OCI-LY7 (cell line): ENCODE data around the gene F3. TPM values are rescaled to one million over a fixed set of nuclear protein-coding genes. Genes with fewer than 3 reads are reported as not detected.

Source experiments
- BruUV-seq: library from RNA; stranded (reverse); fragments of 400-500 nt; replicated peaks from 2 replicates; lab custom pipeline; 2021; lab: Mats Ljungman, UMichigan
- CTCF ChIA-PET: fragments of 300-600 bp; sonication (Branson Sonifier 250); formaldehyde crosslinking; loops from one replicate; lab custom pipeline; 2022; ENCODE audit warnings: antibody characterized with exemption; ENCODE audit not compliant: unreplicated experiment; lab: Charles Lee
- POLR2A ChIA-PET: fragments of 300-600 bp; sonication (Branson Sonifier 250); formaldehyde crosslinking; loops from one replicate; lab custom pipeline; 2022; ENCODE audit warnings: antibody characterized with exemption; lab: Charles Lee
- DNase-seq: peaks from one replicate; pipeline ENCODE4 v3.0.0-alpha.2; 2015; ENCODE audit warnings: low spot score
- H2AFZ ChIP-seq: fragments of 200-600 bp; sonication (generic), shearing (Covaris generic); 2 replicates; pipeline ENCODE4 v1.6.1; 2014; ENCODE audit warnings: mild to moderate bottlenecking, antibody characterized with exemption, low read length, moderate library complexity
- H3K27ac ChIP-seq: fragments of 200-600 bp; sonication (generic); 2 replicates; pipeline ENCODE4 v1.5.1; 2014; ENCODE audit warnings: mixed run types, low read depth, mild to moderate bottlenecking, moderate library complexity, low read length, inconsistent platforms; ENCODE audit not compliant: poor library complexity, severe bottlenecking
- H3K36me3 ChIP-seq: fragments of 200-600 bp; sonication (generic); 2 replicates; pipeline ENCODE4 v1.6.1; 2014; ENCODE audit warnings: mild to moderate bottlenecking, antibody characterized with exemption, low read length, moderate library complexity, mixed read lengths; ENCODE audit not compliant: insufficient read depth
- H3K4me1 ChIP-seq: fragments of 200-600 bp; sonication (generic); 2 replicates; pipeline ENCODE4 v1.5.1; 2014; ENCODE audit warnings: mild to moderate bottlenecking, low read length; ENCODE audit not compliant: insufficient read depth, poor library complexity, severe bottlenecking
- H3K4me2 ChIP-seq: fragments of 200-600 bp; sonication (generic); 2 replicates; pipeline ENCODE4 v1.6.1; 2014; ENCODE audit warnings: mild to moderate bottlenecking, low read length
- H3K4me3 ChIP-seq: fragments of 200-600 bp; sonication (generic); 2 replicates; pipeline ENCODE4 v1.5.1; 2014; ENCODE audit warnings: mild to moderate bottlenecking, low read depth, low read length; ENCODE audit not compliant: poor library complexity, severe bottlenecking
- H3K79me2 ChIP-seq: fragments of 200-600 bp; sonication (generic); 2 replicates; pipeline ENCODE4 v1.6.1; 2016; ENCODE audit warnings: low read depth, mild to moderate bottlenecking, low read length, moderate library complexity, mixed read lengths; ENCODE audit not compliant: insufficient read depth
- H3K9me2 ChIP-seq: fragments of 200-600 bp; sonication (generic); 2 replicates; pipeline ENCODE4 v1.6.1; 2016; ENCODE audit warnings: mild to moderate bottlenecking, low read length, mixed read lengths; ENCODE audit not compliant: insufficient read depth
- H3K9me3 ChIP-seq: fragments of 200-600 bp; sonication (generic); 2 replicates; pipeline ENCODE4 v1.6.1; 2014; ENCODE audit warnings: mild to moderate bottlenecking, mixed run types, low read length, mixed read lengths
- H4K20me1 ChIP-seq: fragments of 200-600 bp; sonication (generic); 2 replicates; pipeline ENCODE4 v1.6.1; 2014; ENCODE audit warnings: mild to moderate bottlenecking, antibody characterized with exemption, low read length, moderate library complexity, mixed read lengths; ENCODE audit not compliant: insufficient read depth
- EZH2phosphoT487 ChIP-seq: fragments of 200-600 bp; sonication (generic); IDR thresholded peaks from 2 replicates; pipeline ENCODE4 v1.6.1; 2018; ENCODE audit warnings: low read depth, borderline replicate concordance, mild to moderate bottlenecking, mixed run types, antibody characterized with exemption, low read length, moderate library complexity, mixed read lengths
- intact Hi-C: fragments of 100-400 bp; cut with micrococcal nuclease; formaldehyde crosslinking; loops from one replicate; pipeline ENCODE4 v1.10.0; 2022; ENCODE audit not compliant: unreplicated experiment
- total RNA-seq, 2 experiments: library from RNA; depleted of rRNA in 1 of 2; stranded (reverse); fragments of >200 nt in 1 of 2; shearing (Covaris generic) in 1 of 2; gene quantifications; 2 replicates each; pipeline ENCODE4 v1.2.3, GENCODE V29; 2014 to 2022
- TF ChIP-seq, protein P1 (sequence below): fragments of 200-600 bp; sonication (generic); conservative IDR thresholded peaks from 2 replicates; pipeline ENCODE4 v1.5.1; 2014; ENCODE audit warnings: mild to moderate bottlenecking, antibody characterized with exemption, low read length, moderate library complexity, mixed read lengths

F3 gene
- total RNA-seq, 2 experiments from 2014 or later: not detected

DNA sequence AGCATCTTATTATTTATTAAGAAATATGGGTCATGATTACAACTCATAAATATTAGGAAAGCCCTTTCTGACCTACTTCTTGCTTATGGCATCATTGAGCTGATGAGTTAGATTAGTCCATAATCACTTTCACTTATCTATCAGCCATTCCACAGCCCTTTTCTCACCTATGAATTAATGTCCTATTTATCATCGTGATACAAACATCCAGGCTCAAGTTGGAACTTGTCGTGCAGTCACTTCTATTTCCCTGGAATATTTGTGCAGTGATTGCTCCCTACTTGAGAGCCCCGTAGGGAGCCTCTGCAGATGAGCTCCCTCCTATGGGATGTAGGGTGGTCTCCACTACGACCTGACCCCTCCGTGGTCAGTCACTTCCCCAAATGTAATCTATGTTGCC is 8.1 kb upstream of the F3 start:
- ChIA-PET CTCF (no interaction called here), POLR2A (no interaction called here)
- DNase-seq: no peak

DNA sequence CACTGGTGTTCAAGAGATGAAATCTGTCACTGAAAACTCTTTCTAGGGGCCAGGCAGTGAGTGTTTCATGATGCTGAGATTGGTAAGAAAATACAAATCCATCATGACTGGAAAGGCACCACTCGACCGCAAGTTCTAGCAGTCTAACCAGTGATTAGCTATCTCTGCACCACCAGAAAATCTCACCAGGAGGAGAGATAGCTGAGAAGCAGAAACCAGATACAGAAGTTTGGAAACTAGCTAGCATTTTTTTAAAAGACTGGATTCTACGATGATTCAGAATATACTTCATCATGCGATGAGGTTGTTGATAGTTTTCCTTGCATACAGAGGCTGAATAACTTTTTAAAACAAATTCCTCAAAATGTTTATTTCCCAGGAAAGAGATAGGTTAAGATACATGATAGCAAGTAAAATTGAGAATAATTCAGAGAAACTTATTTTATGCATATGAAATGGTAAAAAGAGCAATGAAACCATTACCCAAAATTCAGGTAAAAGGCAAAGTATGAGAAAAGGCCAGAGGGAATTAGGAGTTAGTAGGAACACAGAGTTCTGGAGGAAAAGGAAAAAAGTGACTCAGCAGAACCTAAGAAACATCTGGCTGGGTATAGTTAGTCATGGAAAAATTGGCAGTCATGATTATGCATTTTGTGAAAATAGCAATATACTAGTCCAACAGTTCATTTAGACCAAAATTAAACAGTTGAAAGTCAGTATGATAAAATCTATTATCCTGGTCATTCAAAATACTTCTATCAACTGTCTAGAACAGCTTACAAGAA is 3.3 kb upstream of the F3 start:
- no peaks in the 10 kb centered on the region for H3K9me2 ChIP-seq
- no peak overlapping the region for H3K4me3 ChIP-seq
- no peaks in the 10 kb centered on the region for H3K9me3 ChIP-seq
- no peak overlapping the region for H2AFZ ChIP-seq
- H3K4me1 ChIP-seq: no peaks in the 10 kb centered on the region
- no peaks in the 10 kb centered on the region for H3K36me3 ChIP-seq
- H3K27ac ChIP-seq: no peak overlapping the region
- H4K20me1 ChIP-seq: no peaks in the 10 kb centered on the region
- intact Hi-C loops: no loop called here
- H3K79me2 ChIP-seq: no peaks in the 10 kb centered on the region
- TF ChIP-seq, protein P1, sequence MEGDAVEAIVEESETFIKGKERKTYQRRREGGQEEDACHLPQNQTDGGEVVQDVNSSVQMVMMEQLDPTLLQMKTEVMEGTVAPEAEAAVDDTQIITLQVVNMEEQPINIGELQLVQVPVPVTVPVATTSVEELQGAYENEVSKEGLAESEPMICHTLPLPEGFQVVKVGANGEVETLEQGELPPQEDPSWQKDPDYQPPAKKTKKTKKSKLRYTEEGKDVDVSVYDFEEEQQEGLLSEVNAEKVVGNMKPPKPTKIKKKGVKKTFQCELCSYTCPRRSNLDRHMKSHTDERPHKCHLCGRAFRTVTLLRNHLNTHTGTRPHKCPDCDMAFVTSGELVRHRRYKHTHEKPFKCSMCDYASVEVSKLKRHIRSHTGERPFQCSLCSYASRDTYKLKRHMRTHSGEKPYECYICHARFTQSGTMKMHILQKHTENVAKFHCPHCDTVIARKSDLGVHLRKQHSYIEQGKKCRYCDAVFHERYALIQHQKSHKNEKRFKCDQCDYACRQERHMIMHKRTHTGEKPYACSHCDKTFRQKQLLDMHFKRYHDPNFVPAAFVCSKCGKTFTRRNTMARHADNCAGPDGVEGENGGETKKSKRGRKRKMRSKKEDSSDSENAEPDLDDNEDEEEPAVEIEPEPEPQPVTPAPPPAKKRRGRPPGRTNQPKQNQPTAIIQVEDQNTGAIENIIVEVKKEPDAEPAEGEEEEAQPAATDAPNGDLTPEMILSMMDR: no peak
- no peak for TF ChIP-seq EZH2phosphoT487
- H3K4me2 ChIP-seq: no peak overlapping the region
- no peak for DNase-seq
- BruUV-seq: no TSS peak
- CTCF ChIA-PET: no interaction called here
- POLR2A ChIA-PET: no interaction called here

More for the DNA sequence above, 8.1 kb upstream of the F3 start:
- no peaks in the 10 kb centered on the region for H3K36me3 ChIP-seq
- no peaks in the 10 kb centered on the region for H3K9me3 ChIP-seq
- no peak overlapping the region for H2AFZ ChIP-seq
- no peak overlapping the region for H3K4me3 ChIP-seq
- no peak overlapping the region for H3K4me2 ChIP-seq
- intact Hi-C loops: no loop called here
- no peak overlapping the region for H3K27ac ChIP-seq
- H3K9me2 ChIP-seq: no peaks in the 10 kb centered on the region
- H4K20me1 ChIP-seq: no peaks in the 10 kb centered on the region
- no peak for TF ChIP-seq EZH2phosphoT487
- TF ChIP-seq, protein P1: no peak
- no peaks in the 10 kb centered on the region for H3K79me2 ChIP-seq
- no TSS peak for BruUV-seq
- H3K4me1 ChIP-seq: no peaks in the 10 kb centered on the region

DNA sequence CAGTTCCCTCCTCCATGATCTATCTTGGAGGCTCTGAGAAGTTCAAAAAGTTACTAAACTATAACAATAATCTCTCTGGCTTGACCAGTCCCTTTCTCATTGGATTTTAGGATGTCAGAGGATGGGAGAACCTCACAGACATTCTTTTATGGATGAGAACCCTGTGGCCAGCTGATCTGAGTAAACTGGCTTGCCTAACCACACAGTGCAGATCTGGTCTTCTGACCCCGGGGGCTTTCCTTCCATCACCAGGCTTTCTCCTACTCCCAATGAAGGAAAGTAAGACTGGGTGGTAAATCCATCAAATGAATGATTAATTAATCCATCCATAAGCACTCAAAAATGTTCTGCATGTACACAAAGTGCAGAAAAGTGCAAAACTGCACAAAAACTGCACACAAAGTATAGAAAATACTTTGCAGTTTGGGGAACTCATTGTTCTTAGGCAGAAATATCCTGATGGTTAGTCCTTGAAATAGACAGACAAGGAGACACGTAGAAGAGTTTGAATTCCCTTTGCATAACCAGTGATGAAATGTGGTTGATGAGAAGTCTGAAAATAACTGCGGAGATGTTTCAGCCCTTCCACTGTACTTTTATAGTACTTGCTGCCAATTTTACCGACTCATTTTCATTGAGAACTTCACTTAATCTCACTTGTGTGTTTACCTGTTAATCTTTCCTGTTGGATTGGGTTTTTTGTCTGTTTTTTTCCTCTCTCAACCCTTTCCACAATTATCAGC is 2.5 kb upstream of the F3 start:
- TF ChIP-seq EZH2phosphoT487: no peak
- TF ChIP-seq, protein P1: no peak
- no peaks in the 10 kb centered on the region for H3K9me3 ChIP-seq
- no peak for DNase-seq
- H4K20me1 ChIP-seq: no peaks in the 10 kb centered on the region
- ChIA-PET CTCF (no interaction called here), POLR2A (no interaction called here)
- no peaks in the 10 kb centered on the region for H3K36me3 ChIP-seq
- H3K4me2 ChIP-seq: no peak overlapping the region
- H3K27ac ChIP-seq: no peak overlapping the region
- H3K9me2 ChIP-seq: no peaks in the 10 kb centered on the region
- H2AFZ ChIP-seq: no peak overlapping the region
- intact Hi-C loops: no loop called here
- no TSS peak for BruUV-seq
- H3K79me2 ChIP-seq: no peaks in the 10 kb centered on the region
- H3K4me3 ChIP-seq: no peak overlapping the region
- no peaks in the 10 kb centered on the region for H3K4me1 ChIP-seq
